Measurements from ENCODE around the gene ZC3H7A. TPM values are rescaled to one million over a fixed set of nuclear protein-coding genes. Genes with fewer than 3 reads are reported as not detected.

The ZC3H7A gene
- total and polyA plus RNA-seq, 2 of the 13 experiments (the other 11 are each of a cell fraction or from before 2014, with no cell fraction given), result 29.2 to 36.8 TPM

DNA sequence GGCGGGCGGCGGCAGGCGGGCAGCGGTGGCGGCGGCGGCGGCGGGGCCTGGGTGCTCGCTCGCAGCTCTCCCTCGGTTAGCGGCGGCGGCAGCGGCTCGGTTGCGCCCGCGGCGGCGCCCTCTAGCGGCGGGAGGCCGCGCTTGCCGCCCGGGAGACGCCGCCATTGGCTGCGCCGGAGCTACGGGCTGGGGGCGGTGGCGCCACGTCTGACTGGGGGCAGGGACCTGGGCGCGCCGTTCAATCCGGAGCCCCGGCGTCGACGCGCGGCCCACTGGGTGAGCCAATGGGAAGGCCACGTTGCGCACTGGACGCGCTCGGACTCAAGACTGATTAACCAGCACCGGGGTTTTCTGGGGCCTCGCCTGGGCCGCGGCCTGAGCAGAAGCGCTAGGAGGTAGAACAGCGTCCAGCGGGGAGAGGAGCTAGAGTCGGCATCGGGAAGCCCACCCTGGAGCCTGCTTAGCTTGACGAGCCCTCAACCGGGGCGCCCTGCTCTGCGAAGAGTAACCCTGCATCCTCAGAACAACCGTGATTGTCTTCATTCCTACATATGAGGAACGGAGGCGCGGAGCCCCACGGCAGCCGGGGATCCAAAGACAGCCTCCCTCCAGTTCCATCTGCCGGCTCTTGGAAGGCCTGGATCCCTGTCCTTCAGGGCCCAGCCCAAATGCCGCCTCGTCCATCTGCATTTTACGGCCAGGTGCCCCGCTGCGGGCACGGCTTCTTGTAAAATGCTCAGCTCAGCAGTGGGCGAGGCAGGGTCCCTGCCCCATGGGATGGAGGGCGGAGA lies at the start of gene ZC3H7A (continued):
- peak; percentile 87 for TF ChIP-seq TGIF2 (CRISPR knock-in tag; IDR thresholded peaks at IDR 0.05)
- peak; percentile 97 for TF ChIP-seq TOPORS (CRISPR knock-in tag; IDR thresholded peaks at IDR 0.05)
- 0 out of 2 replicates have a peak, but pooled peaks have one; percentile 44 for TF ChIP-seq FLYWCH1 (CRISPR knock-in tag; IDR thresholded peaks at IDR 0.05)
- TF ChIP-seq RFXANK (CRISPR knock-in tag; IDR thresholded peaks at IDR 0.05), result peak; percentile 96
- TF ChIP-seq, protein P1, sequence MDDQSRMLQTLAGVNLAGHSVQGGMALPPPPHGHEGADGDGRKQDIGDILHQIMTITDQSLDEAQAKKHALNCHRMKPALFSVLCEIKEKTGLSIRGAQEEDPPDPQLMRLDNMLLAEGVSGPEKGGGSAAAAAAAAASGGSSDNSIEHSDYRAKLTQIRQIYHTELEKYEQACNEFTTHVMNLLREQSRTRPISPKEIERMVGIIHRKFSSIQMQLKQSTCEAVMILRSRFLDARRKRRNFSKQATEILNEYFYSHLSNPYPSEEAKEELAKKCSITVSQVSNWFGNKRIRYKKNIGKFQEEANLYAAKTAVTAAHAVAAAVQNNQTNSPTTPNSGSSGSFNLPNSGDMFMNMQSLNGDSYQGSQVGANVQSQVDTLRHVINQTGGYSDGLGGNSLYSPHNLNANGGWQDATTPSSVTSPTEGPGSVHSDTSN (CRISPR knock-in tag; IDR thresholded peaks at IDR 0.05; ENCODE audit: borderline replicate concordance), result peak; percentile 91
- TF ChIP-seq, protein P2, sequence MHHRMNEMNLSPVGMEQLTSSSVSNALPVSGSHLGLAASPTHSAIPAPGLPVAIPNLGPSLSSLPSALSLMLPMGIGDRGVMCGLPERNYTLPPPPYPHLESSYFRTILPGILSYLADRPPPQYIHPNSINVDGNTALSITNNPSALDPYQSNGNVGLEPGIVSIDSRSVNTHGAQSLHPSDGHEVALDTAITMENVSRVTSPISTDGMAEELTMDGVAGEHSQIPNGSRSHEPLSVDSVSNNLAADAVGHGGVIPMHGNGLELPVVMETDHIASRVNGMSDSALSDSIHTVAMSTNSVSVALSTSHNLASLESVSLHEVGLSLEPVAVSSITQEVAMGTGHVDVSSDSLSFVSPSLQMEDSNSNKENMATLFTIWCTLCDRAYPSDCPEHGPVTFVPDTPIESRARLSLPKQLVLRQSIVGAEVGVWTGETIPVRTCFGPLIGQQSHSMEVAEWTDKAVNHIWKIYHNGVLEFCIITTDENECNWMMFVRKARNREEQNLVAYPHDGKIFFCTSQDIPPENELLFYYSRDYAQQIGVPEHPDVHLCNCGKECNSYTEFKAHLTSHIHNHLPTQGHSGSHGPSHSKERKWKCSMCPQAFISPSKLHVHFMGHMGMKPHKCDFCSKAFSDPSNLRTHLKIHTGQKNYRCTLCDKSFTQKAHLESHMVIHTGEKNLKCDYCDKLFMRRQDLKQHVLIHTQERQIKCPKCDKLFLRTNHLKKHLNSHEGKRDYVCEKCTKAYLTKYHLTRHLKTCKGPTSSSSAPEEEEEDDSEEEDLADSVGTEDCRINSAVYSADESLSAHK (CRISPR knock-in tag; IDR thresholded peaks at IDR 0.05; ENCODE audit: borderline replicate concordance), result peak; percentile 30; the same call in 1 of the 2 replicates
- TF ChIP-seq, protein P3, sequence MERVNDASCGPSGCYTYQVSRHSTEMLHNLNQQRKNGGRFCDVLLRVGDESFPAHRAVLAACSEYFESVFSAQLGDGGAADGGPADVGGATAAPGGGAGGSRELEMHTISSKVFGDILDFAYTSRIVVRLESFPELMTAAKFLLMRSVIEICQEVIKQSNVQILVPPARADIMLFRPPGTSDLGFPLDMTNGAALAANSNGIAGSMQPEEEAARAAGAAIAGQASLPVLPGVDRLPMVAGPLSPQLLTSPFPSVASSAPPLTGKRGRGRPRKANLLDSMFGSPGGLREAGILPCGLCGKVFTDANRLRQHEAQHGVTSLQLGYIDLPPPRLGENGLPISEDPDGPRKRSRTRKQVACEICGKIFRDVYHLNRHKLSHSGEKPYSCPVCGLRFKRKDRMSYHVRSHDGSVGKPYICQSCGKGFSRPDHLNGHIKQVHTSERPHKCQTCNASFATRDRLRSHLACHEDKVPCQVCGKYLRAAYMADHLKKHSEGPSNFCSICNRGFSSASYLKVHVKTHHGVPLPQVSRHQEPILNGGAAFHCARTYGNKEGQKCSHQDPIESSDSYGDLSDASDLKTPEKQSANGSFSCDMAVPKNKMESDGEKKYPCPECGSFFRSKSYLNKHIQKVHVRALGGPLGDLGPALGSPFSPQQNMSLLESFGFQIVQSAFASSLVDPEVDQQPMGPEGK (CRISPR knock-in tag; IDR thresholded peaks at IDR 0.05), result peak; percentile 69
- peak; percentile 64; the same call in 1 of the 2 replicates for TF ChIP-seq ZNF878 (CRISPR knock-in tag; IDR thresholded peaks at IDR 0.05)
- TF ChIP-seq HOXA9 (CRISPR knock-in tag; IDR thresholded peaks at IDR 0.05; ENCODE audit: borderline replicate concordance), result peak; percentile 64; the same call in 1 of the 2 replicates
- TF ChIP-seq, protein P4, sequence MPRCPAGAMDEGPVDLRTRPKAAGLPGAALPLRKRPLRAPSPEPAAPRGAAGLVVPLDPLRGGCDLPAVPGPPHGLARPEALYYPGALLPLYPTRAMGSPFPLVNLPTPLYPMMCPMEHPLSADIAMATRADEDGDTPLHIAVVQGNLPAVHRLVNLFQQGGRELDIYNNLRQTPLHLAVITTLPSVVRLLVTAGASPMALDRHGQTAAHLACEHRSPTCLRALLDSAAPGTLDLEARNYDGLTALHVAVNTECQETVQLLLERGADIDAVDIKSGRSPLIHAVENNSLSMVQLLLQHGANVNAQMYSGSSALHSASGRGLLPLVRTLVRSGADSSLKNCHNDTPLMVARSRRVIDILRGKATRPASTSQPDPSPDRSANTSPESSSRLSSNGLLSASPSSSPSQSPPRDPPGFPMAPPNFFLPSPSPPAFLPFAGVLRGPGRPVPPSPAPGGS (CRISPR knock-in tag; IDR thresholded peaks at IDR 0.05), result peak; percentile 76; the same call in 1 of the 2 replicates
- no peak for TF ChIP-seq MATR3 (CRISPR knock-in tag; IDR thresholded peaks at IDR 0.05)
- TF ChIP-seq DMAP1 (CRISPR knock-in tag; IDR thresholded peaks at IDR 0.05), result peak; percentile 93
- no peak for TF ChIP-seq NFRKB (IDR thresholded peaks at IDR 0.05)
- TF ChIP-seq ZNF556 (CRISPR knock-in tag; IDR thresholded peaks at IDR 0.05; ENCODE audit: borderline replicate concordance), result peak; percentile 98
- TF ChIP-seq ZNF549 (CRISPR knock-in tag; IDR thresholded peaks at IDR 0.05), result peak; percentile 73; the same call in 1 of the 2 replicates
- TF ChIP-seq, protein P5, sequence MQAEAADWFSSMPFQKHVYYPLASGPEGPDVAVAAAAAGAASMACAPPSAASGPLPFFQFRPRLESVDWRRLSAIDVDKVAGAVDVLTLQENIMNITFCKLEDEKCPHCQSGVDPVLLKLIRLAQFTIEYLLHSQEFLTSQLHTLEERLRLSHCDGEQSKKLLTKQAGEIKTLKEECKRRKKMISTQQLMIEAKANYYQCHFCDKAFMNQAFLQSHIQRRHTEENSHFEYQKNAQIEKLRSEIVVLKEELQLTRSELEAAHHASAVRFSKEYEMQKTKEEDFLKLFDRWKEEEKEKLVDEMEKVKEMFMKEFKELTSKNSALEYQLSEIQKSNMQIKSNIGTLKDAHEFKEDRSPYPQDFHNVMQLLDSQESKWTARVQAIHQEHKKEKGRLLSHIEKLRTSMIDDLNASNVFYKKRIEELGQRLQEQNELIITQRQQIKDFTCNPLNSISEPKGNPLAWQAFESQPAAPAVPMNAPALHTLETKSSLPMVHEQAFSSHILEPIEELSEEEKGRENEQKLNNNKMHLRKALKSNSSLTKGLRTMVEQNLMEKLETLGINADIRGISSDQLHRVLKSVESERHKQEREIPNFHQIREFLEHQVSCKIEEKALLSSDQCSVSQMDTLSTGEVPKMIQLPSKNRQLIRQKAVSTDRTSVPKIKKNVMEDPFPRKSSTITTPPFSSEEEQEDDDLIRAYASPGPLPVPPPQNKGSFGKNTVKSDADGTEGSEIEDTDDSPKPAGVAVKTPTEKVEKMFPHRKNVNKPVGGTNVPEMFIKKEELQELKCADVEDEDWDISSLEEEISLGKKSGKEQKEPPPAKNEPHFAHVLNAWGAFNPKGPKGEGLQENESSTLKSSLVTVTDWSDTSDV (CRISPR knock-in tag; IDR thresholded peaks at IDR 0.05), result peak; percentile 99
- TF ChIP-seq FOXJ3 (CRISPR knock-in tag; IDR thresholded peaks at IDR 0.05; ENCODE audit: borderline replicate concordance), result peak; percentile 51; the same call in 1 of the 2 replicates
- peak; percentile 92; the same call in 1 of the 2 replicates for TF ChIP-seq ZNF83 (CRISPR knock-in tag; IDR thresholded peaks at IDR 0.05; ENCODE audit: borderline replicate concordance)
- TF ChIP-seq, protein P6, sequence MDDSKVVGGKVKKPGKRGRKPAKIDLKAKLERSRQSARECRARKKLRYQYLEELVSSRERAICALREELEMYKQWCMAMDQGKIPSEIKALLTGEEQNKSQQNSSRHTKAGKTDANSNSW (CRISPR knock-in tag; IDR thresholded peaks at IDR 0.05; ENCODE audit: borderline replicate concordance), result 0 out of 2 replicates have a peak, but pooled peaks have one; percentile 19

Measured in HepG2 (cell line).